ENCODE results near the gene LRTM2. TPM values are rescaled to one million over a fixed set of nuclear protein-coding genes. Genes with fewer than 3 reads are reported as not detected.

LRTM2 gene
- total RNA-seq, 1 experiment from 2014 or later: not detected

- Histone ChIP-seq H3K4me1 (ENCODE audit: control insufficient read depth, insufficient read depth, low read length) (no peaks in the 10 kb centered on the region), H3K36me3 (ENCODE audit: control insufficient read depth, insufficient read depth, low read length) (no peaks in the 10 kb centered on the region), H3K27ac (ENCODE audit: low read length) (no peak overlapping the region), H3K9me3 (ENCODE audit: control insufficient read depth, insufficient read depth, low read depth, low read length) (no peaks in the 10 kb centered on the region), H3K27me3 (ENCODE audit: control insufficient read depth, insufficient read depth, low read length) (no peaks in the 10 kb centered on the region), H3K4me3 (ENCODE audit: low read depth in 2 of 2, low read length in 2 of 2) (no peak overlapping the region)
- TF ChIP-seq REST (IDR thresholded peaks at IDR 0.05; ENCODE audit: insufficient read depth in 1 of 2, low read depth in 2 of 2, low read length in 1 of 2) (no peak), TCF7L2 (IDR thresholded peaks at IDR 0.05; ENCODE audit: low read depth, low read length) (no peak), CTCF (IDR thresholded peaks at IDR 0.05) (no peak), POLR2AphosphoS5 (IDR thresholded peaks at IDR 0.05; ENCODE audit: low read depth, low read length) (no peak), SIN3A (IDR thresholded peaks at IDR 0.05; ENCODE audit: borderline replicate concordance, insufficient read depth, low read depth, low read length) (no peak)
- intact Hi-C loops (cut with micrococcal nuclease; ENCODE audit: unreplicated experiment) (no loop called here), in situ Hi-C loops (cut with HindIII; ENCODE audit: low pct_unique_long_range_greater_than_20kb, low sequenced_read_pairs) (no loop called here)
- ChIA-PET POLR2A (no interaction called here), CTCF (no interaction called here)
- ATAC-seq (no peak), DNase-seq (ENCODE audit: low read depth, low spot score) (no peak)
- BruUV-seq (replicated peaks): no TSS peak
These were observed 52.1 kb downstream of the LRTM2 start for GRCh38 chr12:1872448-1872847.

- no peaks in the 10 kb centered on the region for H3K36me3 ChIP-seq (ENCODE audit: control insufficient read depth, insufficient read depth, low read length)
- BruUV-seq (replicated peaks): no TSS peak
- H3K27ac ChIP-seq (ENCODE audit: low read length): no peak overlapping the region
- TF ChIP-seq REST (IDR thresholded peaks at IDR 0.05; ENCODE audit: insufficient read depth in 1 of 2, low read depth in 2 of 2, low read length in 1 of 2) (no peak), POLR2AphosphoS5 (IDR thresholded peaks at IDR 0.05; ENCODE audit: low read depth, low read length) (no peak), CTCF (IDR thresholded peaks at IDR 0.05) (no peak), SIN3A (IDR thresholded peaks at IDR 0.05; ENCODE audit: borderline replicate concordance, insufficient read depth, low read depth, low read length) (no peak), TCF7L2 (IDR thresholded peaks at IDR 0.05; ENCODE audit: low read depth, low read length) (no peak)
- intact Hi-C loops (cut with micrococcal nuclease; ENCODE audit: unreplicated experiment) (no loop called here), in situ Hi-C loops (cut with HindIII; ENCODE audit: low pct_unique_long_range_greater_than_20kb, low sequenced_read_pairs) (no loop called here)
- no peaks in the 10 kb centered on the region for H3K4me1 ChIP-seq (ENCODE audit: control insufficient read depth, insufficient read depth, low read length)
- no peaks in the 10 kb centered on the region for H3K27me3 ChIP-seq (ENCODE audit: control insufficient read depth, insufficient read depth, low read length)
- no peak for DNase-seq (ENCODE audit: low read depth, low spot score)
- no peak for ATAC-seq
- ChIA-PET POLR2A (no interaction called here), CTCF (no interaction called here)
- H3K9me3 ChIP-seq (ENCODE audit: control insufficient read depth, insufficient read depth, low read depth, low read length): no peaks in the 10 kb centered on the region
- no peak overlapping the region for H3K4me3 ChIP-seq (ENCODE audit: low read depth in 2 of 2, low read length in 2 of 2)
These were observed 53.5 kb downstream of the LRTM2 start for GRCh38 chr12:1873531-1874510.
